Measurements from ENCODE around the gene ARHGEF37.
"Not testable (repeated sequence)": the region's sequence is repeated elsewhere in the genome, so short reads cannot be mapped to it uniquely, and the experiment has no call there.

The ARHGEF37 gene

GRCh38 chr5:149647334-149647733, 66.0 kb downstream of the ARHGEF37 start:
- Histone ChIP-seq H3F3A (ENCODE audit: low read depth) (peaks cover 2% of the 10 kb centered on the region; the same call in 1 of the 2 replicates), H3K36me3 (ENCODE audit: insufficient read depth, low read length) (no peaks in the 10 kb centered on the region), H3K79me2 (ENCODE audit: insufficient read depth, low read length) (no peaks in the 10 kb centered on the region), H2AFZ (ENCODE audit: low read length) (no peak overlapping the region), H3K9ac (ENCODE audit: low read depth, low read length, poor library complexity, severe bottlenecking) (no peak overlapping the region), H3K9me3 (ENCODE audit: insufficient read depth, low read depth, low read length) (no peaks in the 10 kb centered on the region), H3K27me3 (ENCODE audit: insufficient read depth, low read length, poor library complexity, severe bottlenecking) (no peaks in the 10 kb centered on the region), H3K4me3 (ENCODE audit: low read length, poor library complexity, severe bottlenecking) (no peak overlapping the region), H3K4me1 (ENCODE audit: insufficient read depth, low read length, poor library complexity, severe bottlenecking) (no peaks in the 10 kb centered on the region), H4K20me1 (ENCODE audit: insufficient read depth, low read length, poor library complexity, severe bottlenecking) (no peaks in the 10 kb centered on the region), H3K9me2 (replicated peaks; ENCODE audit: low read depth, low read length) (no peaks in the 10 kb centered on the region), H3K4me2 (ENCODE audit: low read depth, low read length, poor library complexity, severe bottlenecking) (no peak overlapping the region)
- TF ChIP-seq EZH2phosphoT487 (IDR thresholded peaks at IDR 0.05; ENCODE audit: borderline replicate concordance) (no peak), CTCF (conservative IDR thresholded peaks at IDR 0.05; ENCODE audit: low read length) (no peak)

- H3K4me2 ChIP-seq (ENCODE audit: low read depth, low read length, poor library complexity, severe bottlenecking); H3K4me3 ChIP-seq (ENCODE audit: low read length, poor library complexity, severe bottlenecking): not testable (repeated sequence)
These were observed 67.4 kb downstream of the ARHGEF37 start for GRCh38 chr5:149648464-149649393.

GRCh38 chr5:149649730-149650129, 68.4 kb downstream of the ARHGEF37 start:
- not testable (repeated sequence) for H3K79me2 ChIP-seq (ENCODE audit: insufficient read depth, low read length); H3K27me3 ChIP-seq (ENCODE audit: insufficient read depth, low read length, poor library complexity, severe bottlenecking); H2AFZ ChIP-seq (ENCODE audit: low read length); H3K36me3 ChIP-seq (ENCODE audit: insufficient read depth, low read length); H3K4me3 ChIP-seq (ENCODE audit: low read length, poor library complexity, severe bottlenecking); H4K20me1 ChIP-seq (ENCODE audit: insufficient read depth, low read length, poor library complexity, severe bottlenecking); H3K9me3 ChIP-seq (ENCODE audit: insufficient read depth, low read depth, low read length); H3K9ac ChIP-seq (ENCODE audit: low read depth, low read length, poor library complexity, severe bottlenecking); H3K9me2 ChIP-seq (replicated peaks; ENCODE audit: low read depth, low read length); H3K4me1 ChIP-seq (ENCODE audit: insufficient read depth, low read length, poor library complexity, severe bottlenecking); H3F3A ChIP-seq (ENCODE audit: low read depth); H3K4me2 ChIP-seq (ENCODE audit: low read depth, low read length, poor library complexity, severe bottlenecking)

More at GRCh38 chr5:149648464-149649393, 67.4 kb downstream of the ARHGEF37 start:
- not testable (repeated sequence) for H3K9ac ChIP-seq (ENCODE audit: low read depth, low read length, poor library complexity, severe bottlenecking); H3K9me3 ChIP-seq (ENCODE audit: insufficient read depth, low read depth, low read length); H4K20me1 ChIP-seq (ENCODE audit: insufficient read depth, low read length, poor library complexity, severe bottlenecking); H3F3A ChIP-seq (ENCODE audit: low read depth); H3K9me2 ChIP-seq (replicated peaks; ENCODE audit: low read depth, low read length); H3K36me3 ChIP-seq (ENCODE audit: insufficient read depth, low read length); H3K79me2 ChIP-seq (ENCODE audit: insufficient read depth, low read length); H3K4me1 ChIP-seq (ENCODE audit: insufficient read depth, low read length, poor library complexity, severe bottlenecking); H3K27me3 ChIP-seq (ENCODE audit: insufficient read depth, low read length, poor library complexity, severe bottlenecking); H2AFZ ChIP-seq (ENCODE audit: low read length)

GRCh38 chr5:149651686-149652085, 70.4 kb downstream of the ARHGEF37 start:
- Histone ChIP-seq H3K36me3 (ENCODE audit: insufficient read depth, low read length) (no peaks in the 10 kb centered on the region), H3K4me3 (ENCODE audit: low read length, poor library complexity, severe bottlenecking) (no peak overlapping the region), H3K4me2 (ENCODE audit: low read depth, low read length, poor library complexity, severe bottlenecking) (no peak overlapping the region), H3F3A (ENCODE audit: low read depth) (peaks cover 4% of the 10 kb centered on the region; the same call in 1 of the 2 replicates), H3K79me2 (ENCODE audit: insufficient read depth, low read length) (no peaks in the 10 kb centered on the region), H3K4me1 (ENCODE audit: insufficient read depth, low read length, poor library complexity, severe bottlenecking) (no peaks in the 10 kb centered on the region), H4K20me1 (ENCODE audit: insufficient read depth, low read length, poor library complexity, severe bottlenecking) (no peaks in the 10 kb centered on the region), H3K27me3 (ENCODE audit: insufficient read depth, low read length, poor library complexity, severe bottlenecking) (no peaks in the 10 kb centered on the region), H3K9me2 (replicated peaks; ENCODE audit: low read depth, low read length) (no peaks in the 10 kb centered on the region), H3K9ac (ENCODE audit: low read depth, low read length, poor library complexity, severe bottlenecking) (no peak overlapping the region), H3K9me3 (ENCODE audit: insufficient read depth, low read depth, low read length) (no peaks in the 10 kb centered on the region), H2AFZ (ENCODE audit: low read length) (no peak overlapping the region)
- no peak for TF ChIP-seq CTCF (conservative IDR thresholded peaks at IDR 0.05; ENCODE audit: low read length)
- no peak for TF ChIP-seq EZH2phosphoT487 (IDR thresholded peaks at IDR 0.05; ENCODE audit: borderline replicate concordance)

Measured in Loucy (cell line).